IPS DF 4.7 (cell line): ENCODE data around the gene TUB.
A peak's percentile ranks its signal among the peaks of the same experiment; 100 is the strongest.

ENCODE experiments used
- DNase-seq: peaks from one replicate; pipeline ENCODE4 v3.0.0-alpha.2; 2013; ENCODE audit warnings: low spot score; ENCODE audit errors: extremely low read depth

Gene TUB

GRCh38 chr11:8068605-8069221 lies 12.3 kb upstream of the TUB start:
- no peak for DNase-seq

- no peak for DNase-seq
Measured at GRCh38 chr11:8069771-8070170, 11.2 kb upstream of the TUB start.

GRCh38 chr11:8070417-8071115 lies 10.4 kb upstream of the TUB start:
- DNase-seq = no peak

- no peak for DNase-seq
Measured at GRCh38 chr11:8071616-8072581, 9.1 kb upstream of the TUB start.

- DNase-seq = no peak
Measured at GRCh38 chr11:8075119-8075726, 5.8 kb upstream of the TUB start.

GRCh38 chr11:8079111-8079675 lies 1.8 kb upstream of the TUB start:
- no peak for DNase-seq

DNA sequence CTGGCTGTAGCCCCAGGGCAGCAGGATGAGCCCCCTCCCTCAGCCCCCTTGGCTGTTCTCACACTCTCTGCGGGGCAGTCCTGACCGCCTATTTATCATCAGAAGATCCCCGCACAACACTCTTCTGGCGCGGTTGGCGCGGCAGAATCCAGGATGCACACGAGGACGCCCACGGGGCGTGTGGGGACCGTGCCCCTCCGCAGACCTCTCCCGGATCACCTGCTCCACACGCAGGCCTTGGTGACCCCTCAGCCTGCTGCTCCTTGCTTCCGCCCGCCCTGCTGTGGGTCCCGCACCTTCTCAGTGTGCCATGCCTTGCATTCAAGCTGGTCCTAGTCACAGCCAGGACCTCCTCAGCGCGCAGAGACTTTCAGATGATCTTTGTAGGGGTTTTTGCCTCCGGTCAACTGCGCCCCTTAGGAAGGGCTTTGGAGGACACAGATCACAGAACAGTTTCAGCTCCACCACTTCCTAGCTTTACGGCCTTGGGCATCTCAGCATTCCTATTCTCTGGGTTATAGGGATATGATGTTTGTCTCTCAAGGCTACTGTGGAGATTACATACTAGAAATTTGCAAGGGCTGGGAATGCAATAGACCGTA lies 841 bp upstream of the TUB start:
- no peak for DNase-seq

GRCh38 chr11:8081591-8082250 lies 710 bp downstream of the TUB start:
- DNase-seq = no peak

- DNase-seq = no peak
Measured at GRCh38 chr11:8082391-8083087, 1.5 kb downstream of the TUB start.

GRCh38 chr11:8083088-8083395 lies 2.0 kb downstream of the TUB start:
- no peak for DNase-seq

- no peak for DNase-seq
Measured at GRCh38 chr11:8083871-8084281, 2.9 kb downstream of the TUB start.

- no peak for DNase-seq
Measured at GRCh38 chr11:8084352-8084751, 3.3 kb downstream of the TUB start.

GRCh38 chr11:8085011-8085645 lies 4.1 kb downstream of the TUB start:
- no peak for DNase-seq

DNA sequence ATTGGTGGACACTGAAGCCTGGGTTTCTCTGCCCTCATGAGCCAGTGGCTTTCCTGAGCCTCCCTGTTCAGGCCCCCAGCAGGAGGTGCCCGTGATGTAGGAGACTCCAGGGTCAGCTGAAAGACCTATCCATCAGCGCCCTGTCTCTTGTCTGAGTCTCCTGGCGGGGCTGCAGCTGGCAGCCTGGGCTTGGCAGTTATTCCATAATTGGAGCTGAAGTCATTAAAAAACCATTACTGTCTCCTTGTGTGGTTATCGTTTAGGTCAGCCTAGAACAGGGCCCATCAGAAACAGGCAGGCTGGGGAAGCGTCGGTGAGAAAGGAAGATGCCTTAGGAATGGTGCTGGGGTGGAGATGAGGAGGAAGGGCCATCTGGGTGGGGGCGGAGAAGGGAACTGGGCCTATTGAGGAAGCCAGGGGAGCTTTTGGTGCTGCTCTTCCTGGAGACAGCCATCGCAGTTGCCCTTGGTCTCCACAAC lies 5.0 kb downstream of the TUB start:
- DNase-seq = no peak

DNA sequence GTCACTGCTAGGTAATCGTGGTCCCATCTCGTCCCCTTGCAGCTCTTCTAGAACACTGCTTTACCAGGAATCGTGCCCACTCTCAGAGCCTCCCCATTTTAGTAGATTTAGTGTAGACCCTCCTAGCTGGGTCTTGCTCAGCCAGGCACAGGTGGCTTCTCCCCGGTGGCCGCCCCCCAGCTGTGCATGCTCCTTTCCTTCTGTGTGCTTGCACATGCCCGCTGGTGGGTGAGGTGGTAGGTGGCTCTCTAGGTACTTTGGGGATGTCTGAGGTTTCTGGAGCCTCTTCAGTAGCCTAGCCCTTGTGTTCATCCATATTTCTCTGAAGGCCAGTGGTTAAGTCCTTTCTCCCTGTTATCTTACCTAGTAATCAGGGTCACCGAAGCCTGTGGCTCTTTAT lies 5.6 kb downstream of the TUB start:
- no peak for DNase-seq

GRCh38 chr11:8087185-8087584 lies 6.2 kb downstream of the TUB start:
- no peak for DNase-seq

- DNase-seq = no peak
Measured at GRCh38 chr11:8087756-8088155, 6.7 kb downstream of the TUB start.

GRCh38 chr11:8089791-8090510 lies 8.9 kb downstream of the TUB start:
- no peak for DNase-seq

DNA sequence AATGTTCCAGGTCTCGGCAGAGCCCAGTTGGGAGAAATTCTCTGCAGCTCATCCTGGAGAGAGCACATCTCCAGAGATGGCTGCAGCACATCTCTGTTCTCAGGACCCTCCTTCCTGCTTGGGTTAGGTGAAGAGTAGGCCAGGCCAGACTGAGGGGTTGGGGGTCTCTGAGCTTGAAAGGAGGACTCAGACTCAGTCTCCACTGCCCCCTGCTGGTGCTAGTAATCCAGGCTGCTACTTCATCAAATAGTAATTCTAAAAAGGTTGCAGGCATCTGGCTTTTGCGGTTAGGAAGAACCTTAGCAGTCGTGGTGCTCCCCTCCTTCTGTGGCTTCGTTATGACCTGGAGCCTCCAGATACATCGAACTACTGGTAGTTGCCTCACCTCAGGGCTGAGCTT lies 9.7 kb downstream of the TUB start:
- peak; percentile 64 for DNase-seq
